GM12874 (cell line): ENCODE measurements around the gene TCHHL1.

Experiments
- TF ChIP-seq, protein P1 (sequence below): IDR thresholded peaks from 2 replicates; pipeline ENCODE4 v1.5.1; 2011; ENCODE audit warnings: low read depth, mild to moderate bottlenecking, control low read depth, low read length, moderate library complexity; ENCODE audit not compliant: insufficient read depth

Gene TCHHL1

DNA sequence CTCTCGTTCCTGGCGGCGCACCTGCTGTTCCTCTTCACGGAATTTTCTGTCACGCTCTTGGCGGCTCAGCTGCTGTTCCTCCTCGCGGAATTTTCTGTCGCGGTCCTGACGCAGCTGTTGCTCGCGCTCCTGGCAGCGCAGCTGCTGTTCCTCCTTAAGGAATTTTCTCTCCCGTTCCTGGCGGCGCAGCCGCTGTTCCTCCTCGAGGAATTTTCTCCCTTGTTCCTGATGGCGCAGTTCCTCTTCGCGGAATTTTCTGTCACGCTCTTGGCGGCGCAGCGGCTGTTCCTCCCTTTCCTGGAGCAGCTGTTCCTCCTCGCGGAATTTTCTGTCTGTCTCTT lies 20.0 kb upstream of the TCHHL1 start:
- TF ChIP-seq, protein P1, sequence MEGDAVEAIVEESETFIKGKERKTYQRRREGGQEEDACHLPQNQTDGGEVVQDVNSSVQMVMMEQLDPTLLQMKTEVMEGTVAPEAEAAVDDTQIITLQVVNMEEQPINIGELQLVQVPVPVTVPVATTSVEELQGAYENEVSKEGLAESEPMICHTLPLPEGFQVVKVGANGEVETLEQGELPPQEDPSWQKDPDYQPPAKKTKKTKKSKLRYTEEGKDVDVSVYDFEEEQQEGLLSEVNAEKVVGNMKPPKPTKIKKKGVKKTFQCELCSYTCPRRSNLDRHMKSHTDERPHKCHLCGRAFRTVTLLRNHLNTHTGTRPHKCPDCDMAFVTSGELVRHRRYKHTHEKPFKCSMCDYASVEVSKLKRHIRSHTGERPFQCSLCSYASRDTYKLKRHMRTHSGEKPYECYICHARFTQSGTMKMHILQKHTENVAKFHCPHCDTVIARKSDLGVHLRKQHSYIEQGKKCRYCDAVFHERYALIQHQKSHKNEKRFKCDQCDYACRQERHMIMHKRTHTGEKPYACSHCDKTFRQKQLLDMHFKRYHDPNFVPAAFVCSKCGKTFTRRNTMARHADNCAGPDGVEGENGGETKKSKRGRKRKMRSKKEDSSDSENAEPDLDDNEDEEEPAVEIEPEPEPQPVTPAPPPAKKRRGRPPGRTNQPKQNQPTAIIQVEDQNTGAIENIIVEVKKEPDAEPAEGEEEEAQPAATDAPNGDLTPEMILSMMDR, result no peak

DNA sequence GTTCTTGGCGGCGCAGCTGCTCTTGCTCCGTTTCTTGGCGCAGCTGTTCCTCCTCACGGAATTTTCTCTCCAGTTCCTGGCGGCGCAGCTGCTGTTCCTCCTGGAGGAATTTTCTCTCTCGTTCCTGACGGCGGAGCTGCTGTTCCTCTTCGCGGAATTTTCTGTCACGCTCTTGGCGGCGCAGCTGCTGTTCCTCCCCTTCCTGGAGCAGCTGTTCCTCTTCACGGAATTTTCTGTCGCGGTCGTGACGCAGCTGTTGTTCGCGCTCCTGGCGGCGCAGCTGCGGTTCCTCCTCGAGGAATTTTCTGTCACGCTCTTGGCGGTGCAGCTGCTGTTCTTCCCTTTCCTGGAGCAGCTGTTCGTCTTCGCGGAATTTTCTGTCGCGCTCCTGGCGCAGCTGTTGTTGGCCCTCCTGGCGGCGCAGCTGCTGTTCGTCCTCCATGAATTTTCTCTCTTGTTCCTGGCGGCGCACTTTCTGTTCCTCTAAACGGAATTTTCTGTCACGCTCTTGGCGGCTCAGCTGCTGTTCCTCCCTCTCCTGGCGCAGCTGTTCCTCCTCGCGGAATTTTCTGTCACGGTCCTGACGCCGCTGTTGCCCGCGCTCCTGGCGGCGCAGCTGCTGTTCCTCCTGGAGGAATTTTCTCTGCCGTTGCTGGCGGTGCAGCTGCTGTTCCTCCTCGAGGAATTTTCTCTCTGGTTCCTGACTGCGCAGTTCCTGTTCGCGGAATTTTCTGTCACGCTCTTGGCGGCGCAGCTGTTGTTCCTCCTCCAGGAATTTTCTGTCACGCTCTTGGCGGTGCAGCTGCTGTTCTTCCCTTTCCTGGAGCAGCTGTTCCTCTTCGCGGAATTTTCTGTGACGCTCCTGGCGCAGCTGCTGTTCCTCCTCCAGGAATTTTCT lies 19.4 kb upstream of the TCHHL1 start:
- TF ChIP-seq, protein P1, result no peak

DNA sequence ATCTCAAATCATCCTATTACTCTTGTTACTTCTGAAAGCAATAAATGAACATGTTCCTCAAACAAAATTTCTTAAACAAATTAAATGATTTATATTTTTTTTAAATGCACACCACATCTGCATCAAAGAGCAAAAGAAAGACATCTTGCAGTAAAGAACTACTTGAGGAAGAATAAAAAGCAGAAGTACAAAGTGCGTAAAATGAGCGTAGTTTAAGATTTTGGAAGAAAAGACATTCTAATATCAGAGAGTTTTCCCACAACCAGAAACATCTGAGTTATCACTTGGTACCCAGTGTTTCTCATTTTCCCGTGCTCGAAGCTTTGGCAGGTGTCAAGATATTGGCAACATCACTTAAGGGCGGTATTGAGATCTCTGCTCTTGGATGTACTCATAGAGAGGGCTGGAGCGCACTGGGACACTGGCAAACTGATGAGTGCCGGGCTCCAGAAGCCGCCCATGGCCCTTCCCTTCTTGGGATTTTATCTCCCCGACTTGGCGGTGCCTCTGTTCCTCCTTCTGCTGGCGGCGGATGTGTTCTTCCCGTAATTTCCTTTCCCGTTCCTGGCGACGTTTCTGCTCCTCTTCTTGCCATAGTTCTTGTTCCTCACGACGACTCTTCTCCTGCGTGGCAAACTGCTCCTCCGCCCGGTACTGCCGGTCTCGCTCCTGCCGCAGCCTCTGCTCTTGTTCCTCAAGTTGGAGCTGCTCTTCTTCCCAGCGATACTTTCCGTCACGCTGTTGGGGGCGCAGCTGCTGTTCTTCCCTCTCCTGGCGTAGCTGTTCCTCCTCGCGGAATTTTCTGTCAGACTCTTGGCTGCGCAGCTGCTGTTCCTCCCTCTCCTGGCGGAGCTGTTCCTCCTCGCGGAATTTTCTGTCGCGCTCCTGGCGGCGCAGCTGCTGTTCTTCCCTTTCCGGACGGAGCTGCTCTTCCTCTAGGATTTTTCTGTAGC lies 18.4 kb upstream of the TCHHL1 start:
- TF ChIP-seq, protein P1, result no peak

DNA sequence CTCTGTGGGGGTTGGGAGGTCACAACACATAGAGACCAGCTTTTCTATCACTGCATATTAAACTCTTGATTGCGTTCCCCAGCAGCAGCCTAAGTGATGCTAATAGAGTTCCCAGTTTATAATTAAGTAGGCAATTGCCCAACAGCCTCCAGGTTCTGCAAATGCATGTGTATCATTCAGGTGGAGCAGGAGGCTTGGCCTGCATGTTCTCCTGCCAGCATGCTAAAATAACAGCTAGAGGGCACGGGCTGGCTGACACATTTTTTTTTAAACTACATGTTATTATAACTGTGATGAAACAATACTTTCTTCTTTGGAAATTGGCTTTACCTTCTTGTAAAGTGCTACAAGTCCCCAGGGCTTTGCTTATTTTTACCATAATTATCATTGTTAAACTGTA lies 16.0 kb upstream of the TCHHL1 start:
- TF ChIP-seq, protein P1, result no peak

DNA sequence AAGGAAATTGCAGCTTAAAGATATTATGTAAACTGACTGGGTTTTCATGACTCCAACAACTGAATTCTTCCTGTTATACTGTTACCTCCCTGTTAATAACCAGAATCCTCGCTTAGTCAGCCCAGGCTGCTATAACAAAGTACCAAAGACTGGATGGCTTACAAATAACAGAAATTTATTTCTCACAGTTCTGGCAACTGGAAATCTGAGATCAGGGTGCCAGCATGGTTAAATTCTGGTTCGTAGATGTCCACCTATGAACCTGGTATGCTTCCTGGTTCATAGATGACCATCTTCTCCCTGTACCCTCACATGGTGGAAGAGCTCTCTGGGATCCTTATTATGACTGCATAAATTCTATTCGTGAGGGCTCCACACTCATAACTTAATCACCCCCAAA lies 8.1 kb upstream of the TCHHL1 start:
- TF ChIP-seq, protein P1, result no peak

DNA sequence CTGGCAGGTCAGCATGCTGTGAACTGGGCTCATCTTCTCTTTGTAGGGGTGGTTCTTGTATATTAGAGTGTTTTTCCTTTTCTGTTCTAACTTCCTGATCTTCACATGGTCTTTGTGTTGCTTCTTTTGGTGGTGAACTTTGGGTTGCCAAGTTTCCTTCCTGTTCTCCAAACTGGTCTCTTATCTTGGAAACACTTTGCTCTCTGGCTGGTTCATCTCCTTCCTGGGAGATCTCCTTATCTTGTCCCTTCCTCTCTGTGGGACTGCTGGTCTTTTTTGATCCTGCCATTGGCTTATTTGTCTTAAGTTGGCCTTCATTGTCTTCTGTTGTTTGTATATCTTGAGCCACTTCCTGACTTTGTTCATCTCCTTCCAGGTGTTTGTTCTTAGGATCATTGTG lies 2.1 kb downstream of the TCHHL1 start:
- TF ChIP-seq, protein P1, result no peak

DNA sequence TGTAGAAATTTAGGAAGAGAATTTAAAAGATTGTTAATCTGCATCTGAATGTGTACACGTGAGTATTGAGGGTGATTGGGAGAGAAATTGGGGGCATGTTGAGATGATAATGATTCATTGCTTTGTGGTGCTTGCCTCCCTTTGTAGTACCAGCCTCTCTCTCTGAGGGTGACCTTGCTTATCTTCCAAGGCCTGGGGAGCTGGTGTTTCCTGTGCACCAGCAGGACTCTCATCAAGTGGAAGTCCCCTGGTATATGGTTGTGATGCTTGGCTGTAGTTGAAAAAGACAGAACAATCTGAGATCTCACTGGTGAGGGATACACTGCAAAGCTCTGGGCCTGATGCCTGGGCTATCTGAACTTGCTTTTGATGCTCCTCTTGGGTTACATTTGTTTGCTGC lies 4.0 kb downstream of the TCHHL1 start:
- TF ChIP-seq, protein P1, result no peak
